Neural cell (in vitro differentiated cells): ENCODE measurements around the gene CHST11. TPM values are rescaled to one million over a fixed set of nuclear protein-coding genes. Genes with fewer than 3 reads are reported as not detected.

Experiments
- H2AFZ ChIP-seq: fragments of 200-600, 300-800 bp; sonication (generic), shearing (Covaris generic); 2 replicates; pipeline ENCODE4 v1.6.0; 2014; ENCODE audit warnings: low read depth, mild to moderate bottlenecking, antibody characterized with exemption, low read length, moderate library complexity
- H3F3A ChIP-seq: fragments of 200-600 bp; shearing (Covaris generic); 2 replicates; pipeline ENCODE4 v1.6.1; 2016; ENCODE audit warnings: mild to moderate bottlenecking, moderate library complexity, mixed read lengths, antibody characterized with exemption, low read length; ENCODE audit not compliant: insufficient read depth, poor library complexity, severe bottlenecking
- H3K27ac ChIP-seq: fragments of 200-600, 300-800 bp; sonication (generic), shearing (Covaris generic); 2 replicates; pipeline ENCODE4 v1.5.1; 2014; ENCODE audit warnings: mild to moderate bottlenecking, low read length, moderate library complexity
- H3K27me3 ChIP-seq: fragments of 300-800, 200-600 bp; sonication (generic), shearing (Covaris generic); 2 replicates; pipeline ENCODE4 v1.6.0; 2014; ENCODE audit warnings: mild to moderate bottlenecking, low read depth, low read length, moderate library complexity; ENCODE audit not compliant: insufficient read depth
- H3K36me3 ChIP-seq: fragments of 300-800, 200-600 bp; sonication (generic), shearing (Covaris generic); 2 replicates; pipeline ENCODE4 v1.5.1; 2014; ENCODE audit warnings: mild to moderate bottlenecking, antibody characterized with exemption, low read length, moderate library complexity; ENCODE audit not compliant: insufficient read depth
- H3K4me2 ChIP-seq: fragments of 300-800, 200-600 bp; sonication (generic), shearing (Covaris generic); 2 replicates; pipeline ENCODE4 v1.6.0; 2014; ENCODE audit warnings: mild to moderate bottlenecking, low read length
- H3K4me3 ChIP-seq: fragments of 300-800, 200-600 bp; sonication (generic), shearing (Covaris generic); 2 replicates; pipeline ENCODE4 v1.5.1; 2014; ENCODE audit warnings: mild to moderate bottlenecking, low read length, moderate library complexity
- H3K79me2 ChIP-seq: fragments of 200-600 bp; shearing (Covaris generic); replicated peaks from 2 replicates; pipeline ENCODE4 v1.6.0; 2014; ENCODE audit warnings: mild to moderate bottlenecking, low read length, moderate library complexity; ENCODE audit not compliant: insufficient read depth
- H3K9ac ChIP-seq: fragments of 300-800, 200-600 bp; sonication (generic), shearing (Covaris generic); 2 replicates; pipeline ENCODE4 v1.6.1; 2016; ENCODE audit warnings: mild to moderate bottlenecking, low read length, mixed read lengths
- H3K9me2 ChIP-seq: fragments of 200-600 bp; shearing (Covaris generic); 2 replicates; pipeline ENCODE4 v1.6.1; 2016; ENCODE audit warnings: mild to moderate bottlenecking, low read length, mixed read lengths; ENCODE audit not compliant: insufficient read depth
- H3K9me3 ChIP-seq: fragments of 200-600, 300-800 bp; sonication (generic), shearing (Covaris generic); 2 replicates; pipeline ENCODE4 v1.6.1; 2016; ENCODE audit warnings: mild to moderate bottlenecking, mixed run types, low read length, moderate library complexity, mixed read lengths
- H4K20me1 ChIP-seq: fragments of 200-600 bp; shearing (Covaris generic); 2 replicates; pipeline ENCODE4 v1.6.1; 2016; ENCODE audit warnings: mild to moderate bottlenecking, mixed run types; ENCODE audit not compliant: insufficient read depth
- CTCF ChIP-seq: fragments of 450-650 bp; IDR thresholded peaks from 2 replicates; pipeline ENCODE4 v1.5.1; 2014; ENCODE audit warnings: antibody characterized with exemption, mild to moderate bottlenecking, moderate library complexity; ENCODE audit not compliant: poor library complexity, severe bottlenecking
- EP300 ChIP-seq: fragments of 450-650 bp; conservative IDR thresholded peaks from 2 replicates; pipeline ENCODE4 v1.6.1; 2014; ENCODE audit warnings: antibody characterized with exemption, mild to moderate bottlenecking, moderate library complexity; ENCODE audit not compliant: poor library complexity, severe bottlenecking
- EZH2 ChIP-seq: fragments of 200-600, 300-800 bp; shearing (Covaris generic), sonication (generic); IDR thresholded peaks from 2 replicates; pipeline ENCODE4 v1.6.1; 2014; ENCODE audit warnings: antibody characterized with exemption, low read length, borderline replicate concordance, mild to moderate bottlenecking; ENCODE audit not compliant: insufficient read depth, poor library complexity, severe bottlenecking
- MXI1 ChIP-seq: fragments of 450-650 bp; conservative IDR thresholded peaks from 2 replicates; pipeline ENCODE4 v1.6.1; 2014; ENCODE audit warnings: antibody characterized with exemption, mild to moderate bottlenecking; ENCODE audit not compliant: poor library complexity, severe bottlenecking
- POLR2AphosphoS5 ChIP-seq: IDR thresholded peaks from 2 replicates; pipeline ENCODE4 v1.6.1; 2012
- RAD21 ChIP-seq: fragments of 450-650 bp; conservative IDR thresholded peaks from 2 replicates; pipeline ENCODE4 v1.6.1; 2014; ENCODE audit warnings: antibody characterized with exemption, mild to moderate bottlenecking, moderate library complexity
- SMC3 ChIP-seq: fragments of 450-650 bp; conservative IDR thresholded peaks from 2 replicates; pipeline ENCODE4 v1.6.1; 2014; ENCODE audit warnings: antibody characterized with exemption, mild to moderate bottlenecking, moderate library complexity; ENCODE audit not compliant: poor library complexity
- TAF1 ChIP-seq: IDR thresholded peaks from 2 replicates; pipeline ENCODE4 v1.6.1; 2012; ENCODE audit warnings: low read depth
- polyA plus RNA-seq: library from polyadenylated mRNA; depleted of rRNA; stranded (reverse); fragments of >200 nt; gene quantifications from 2 replicates; pipeline ENCODE4 v1.2.3, GENCODE V29; 2014
- TF ChIP-seq, protein P1 (sequence below): IDR thresholded peaks from 2 replicates; pipeline ENCODE4 v1.6.1; 2012; ENCODE audit warnings: borderline replicate concordance

CHST11 gene
- polyA plus RNA-seq, 1 donor from 2014 or later: 15.0 TPM

DNA sequence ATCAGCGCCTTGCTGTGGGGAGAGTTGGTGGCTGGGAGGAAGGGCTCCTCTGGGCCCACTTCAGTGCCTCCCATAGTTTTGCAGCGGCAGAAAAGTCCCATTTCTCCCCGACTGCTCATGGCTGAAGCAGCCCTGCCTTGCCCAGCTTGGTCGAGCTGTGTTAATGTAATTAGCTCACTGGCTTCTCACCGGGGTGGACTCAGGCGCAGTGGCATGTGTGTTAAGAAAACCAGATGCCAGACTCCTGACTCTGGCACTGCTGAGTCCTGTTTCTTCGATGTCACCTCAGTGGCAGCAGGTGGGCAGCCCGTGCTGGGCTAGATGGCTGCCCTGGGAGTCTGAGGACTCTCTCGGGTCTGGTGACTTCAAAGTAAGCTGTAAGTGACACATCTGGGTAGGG lies 47.4 kb downstream of the CHST11 start:
- H3K27ac ChIP-seq: no peak overlapping the region
- H2AFZ ChIP-seq: no peak overlapping the region
- TF ChIP-seq EZH2 (no peak), EP300 (no peak), RAD21 (no peak), POLR2AphosphoS5 (no peak), SMC3 (no peak), MXI1 (no peak), TAF1 (no peak), CTCF (no peak)
- TF ChIP-seq, protein P1, sequence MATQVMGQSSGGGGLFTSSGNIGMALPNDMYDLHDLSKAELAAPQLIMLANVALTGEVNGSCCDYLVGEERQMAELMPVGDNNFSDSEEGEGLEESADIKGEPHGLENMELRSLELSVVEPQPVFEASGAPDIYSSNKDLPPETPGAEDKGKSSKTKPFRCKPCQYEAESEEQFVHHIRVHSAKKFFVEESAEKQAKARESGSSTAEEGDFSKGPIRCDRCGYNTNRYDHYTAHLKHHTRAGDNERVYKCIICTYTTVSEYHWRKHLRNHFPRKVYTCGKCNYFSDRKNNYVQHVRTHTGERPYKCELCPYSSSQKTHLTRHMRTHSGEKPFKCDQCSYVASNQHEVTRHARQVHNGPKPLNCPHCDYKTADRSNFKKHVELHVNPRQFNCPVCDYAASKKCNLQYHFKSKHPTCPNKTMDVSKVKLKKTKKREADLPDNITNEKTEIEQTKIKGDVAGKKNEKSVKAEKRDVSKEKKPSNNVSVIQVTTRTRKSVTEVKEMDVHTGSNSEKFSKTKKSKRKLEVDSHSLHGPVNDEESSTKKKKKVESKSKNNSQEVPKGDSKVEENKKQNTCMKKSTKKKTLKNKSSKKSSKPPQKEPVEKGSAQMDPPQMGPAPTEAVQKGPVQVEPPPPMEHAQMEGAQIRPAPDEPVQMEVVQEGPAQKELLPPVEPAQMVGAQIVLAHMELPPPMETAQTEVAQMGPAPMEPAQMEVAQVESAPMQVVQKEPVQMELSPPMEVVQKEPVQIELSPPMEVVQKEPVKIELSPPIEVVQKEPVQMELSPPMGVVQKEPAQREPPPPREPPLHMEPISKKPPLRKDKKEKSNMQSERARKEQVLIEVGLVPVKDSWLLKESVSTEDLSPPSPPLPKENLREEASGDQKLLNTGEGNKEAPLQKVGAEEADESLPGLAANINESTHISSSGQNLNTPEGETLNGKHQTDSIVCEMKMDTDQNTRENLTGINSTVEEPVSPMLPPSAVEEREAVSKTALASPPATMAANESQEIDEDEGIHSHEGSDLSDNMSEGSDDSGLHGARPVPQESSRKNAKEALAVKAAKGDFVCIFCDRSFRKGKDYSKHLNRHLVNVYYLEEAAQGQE: no peak
- no peaks in the 10 kb centered on the region for H3K9me3 ChIP-seq
- no peaks in the 10 kb centered on the region for H3F3A ChIP-seq
- no peak overlapping the region for H3K4me2 ChIP-seq
- no peak overlapping the region for H3K4me3 ChIP-seq
- H3K36me3 ChIP-seq: no peaks in the 10 kb centered on the region
- no peaks in the 10 kb centered on the region for H3K27me3 ChIP-seq
- H3K9ac ChIP-seq: no peak overlapping the region
- H3K9me2 ChIP-seq: no peaks in the 10 kb centered on the region
- H4K20me1 ChIP-seq: no peaks in the 10 kb centered on the region
- no peaks in the 10 kb centered on the region for H3K79me2 ChIP-seq

- H3K79me2 ChIP-seq: no peaks in the 10 kb centered on the region
- H3K9me3 ChIP-seq: no peaks in the 10 kb centered on the region
- H3K36me3 ChIP-seq: no peaks in the 10 kb centered on the region
- H2AFZ ChIP-seq: no peak overlapping the region
- no peak overlapping the region for H3K4me3 ChIP-seq
- H3K9me2 ChIP-seq: no peaks in the 10 kb centered on the region
- H3F3A ChIP-seq: no peaks in the 10 kb centered on the region
- no peak overlapping the region for H3K9ac ChIP-seq
- no peaks in the 10 kb centered on the region for H3K27me3 ChIP-seq
- TF ChIP-seq TAF1 (no peak), CTCF (no peak), SMC3 (no peak), RAD21 (no peak), MXI1 (no peak), EP300 (no peak), EZH2 (no peak), POLR2AphosphoS5 (no peak)
- TF ChIP-seq, protein P1: no peak
- no peaks in the 10 kb centered on the region for H4K20me1 ChIP-seq
- no peak overlapping the region for H3K4me2 ChIP-seq
- H3K27ac ChIP-seq: no peak overlapping the region
Measured at GRCh38 chr12:104505095-104505818, 48.5 kb downstream of the CHST11 start.
